Fibroblast of villous mesenchyme (primary cell): ENCODE measurements around the gene BANK1. TPM values are rescaled to one million over a fixed set of nuclear protein-coding genes. Genes with fewer than 3 reads are reported as not detected.

ENCODE experiments used
- DNase-seq: peaks from one replicate; pipeline ENCODE4 v3.0.0-alpha.2; 2010; ENCODE audit warnings: low read depth
- H3K4me3 ChIP-seq: 2 replicates; pipeline ENCODE4 v1.5.1; 2011; ENCODE audit warnings: low read depth, mild to moderate bottlenecking, low read length
- total RNA-seq: library from RNA; depleted of rRNA; stranded (reverse); fragments of >200 nt; gene quantifications from 2 replicates; pipeline ENCODE4 v1.2.3, GENCODE V29; 2012
- TF ChIP-seq, protein P1 (sequence below): IDR thresholded peaks from 2 replicates; pipeline ENCODE4 v1.5.1; 2012; ENCODE audit warnings: low read depth, mild to moderate bottlenecking, low read length; ENCODE audit not compliant: insufficient read depth

Gene BANK1, protein sequence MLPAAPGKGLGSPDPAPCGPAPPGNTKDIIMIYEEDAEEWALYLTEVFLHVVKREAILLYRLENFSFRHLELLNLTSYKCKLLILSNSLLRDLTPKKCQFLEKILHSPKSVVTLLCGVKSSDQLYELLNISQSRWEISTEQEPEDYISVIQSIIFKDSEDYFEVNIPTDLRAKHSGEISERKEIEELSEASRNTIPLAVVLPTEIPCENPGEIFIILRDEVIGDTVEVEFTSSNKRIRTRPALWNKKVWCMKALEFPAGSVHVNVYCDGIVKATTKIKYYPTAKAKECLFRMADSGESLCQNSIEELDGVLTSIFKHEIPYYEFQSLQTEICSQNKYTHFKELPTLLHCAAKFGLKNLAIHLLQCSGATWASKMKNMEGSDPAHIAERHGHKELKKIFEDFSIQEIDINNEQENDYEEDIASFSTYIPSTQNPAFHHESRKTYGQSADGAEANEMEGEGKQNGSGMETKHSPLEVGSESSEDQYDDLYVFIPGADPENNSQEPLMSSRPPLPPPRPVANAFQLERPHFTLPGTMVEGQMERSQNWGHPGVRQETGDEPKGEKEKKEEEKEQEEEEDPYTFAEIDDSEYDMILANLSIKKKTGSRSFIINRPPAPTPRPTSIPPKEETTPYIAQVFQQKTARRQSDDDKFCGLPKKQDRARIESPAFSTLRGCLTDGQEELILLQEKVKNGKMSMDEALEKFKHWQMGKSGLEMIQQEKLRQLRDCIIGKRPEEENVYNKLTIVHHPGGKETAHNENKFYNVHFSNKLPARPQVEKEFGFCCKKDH
- total RNA-seq = 0.32 and 0.86 TPM in 2 replicates

DNA sequence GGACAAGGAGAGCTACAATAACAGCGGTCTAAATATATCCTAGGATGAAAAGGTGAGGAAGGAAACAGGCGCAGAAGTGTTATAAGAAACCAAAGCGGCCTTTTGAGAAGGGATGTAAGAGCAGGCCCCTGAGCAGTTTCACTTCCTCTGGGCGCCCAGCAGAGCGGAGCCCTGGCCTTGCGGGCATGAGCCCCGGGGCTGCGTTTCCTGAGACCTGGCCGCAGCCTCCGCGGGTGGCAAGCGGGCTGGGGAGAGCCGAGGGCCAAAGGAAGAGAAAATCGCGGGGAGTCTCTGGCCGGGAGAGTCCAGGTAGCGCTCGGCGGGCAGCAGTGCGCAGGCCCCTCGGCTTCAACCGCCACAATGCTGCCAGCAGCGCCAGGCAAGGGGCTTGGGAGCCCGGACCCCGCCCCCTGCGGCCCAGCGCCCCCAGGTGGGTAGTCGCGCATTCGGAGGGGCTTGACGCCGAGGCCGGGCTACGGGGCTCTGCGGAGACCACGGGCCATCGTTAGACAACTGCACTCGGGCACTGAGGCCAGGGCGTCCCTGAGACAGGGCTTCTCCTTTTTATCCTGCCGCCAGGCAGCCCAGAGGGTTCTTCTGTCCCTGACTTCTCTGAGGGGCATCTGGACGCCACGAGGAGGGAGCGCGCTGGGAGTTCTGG lies at the start of gene BANK1:
Gene BANK1 (plus strand): TSS at position 210 of the 661 bp plus-strand sequence. CDS start 151 bp downstream, at position 361.
- no peak for DNase-seq
- H3K4me3 ChIP-seq = peak within 1 kb of the TSS; percentile 50
- TF ChIP-seq, protein P1, sequence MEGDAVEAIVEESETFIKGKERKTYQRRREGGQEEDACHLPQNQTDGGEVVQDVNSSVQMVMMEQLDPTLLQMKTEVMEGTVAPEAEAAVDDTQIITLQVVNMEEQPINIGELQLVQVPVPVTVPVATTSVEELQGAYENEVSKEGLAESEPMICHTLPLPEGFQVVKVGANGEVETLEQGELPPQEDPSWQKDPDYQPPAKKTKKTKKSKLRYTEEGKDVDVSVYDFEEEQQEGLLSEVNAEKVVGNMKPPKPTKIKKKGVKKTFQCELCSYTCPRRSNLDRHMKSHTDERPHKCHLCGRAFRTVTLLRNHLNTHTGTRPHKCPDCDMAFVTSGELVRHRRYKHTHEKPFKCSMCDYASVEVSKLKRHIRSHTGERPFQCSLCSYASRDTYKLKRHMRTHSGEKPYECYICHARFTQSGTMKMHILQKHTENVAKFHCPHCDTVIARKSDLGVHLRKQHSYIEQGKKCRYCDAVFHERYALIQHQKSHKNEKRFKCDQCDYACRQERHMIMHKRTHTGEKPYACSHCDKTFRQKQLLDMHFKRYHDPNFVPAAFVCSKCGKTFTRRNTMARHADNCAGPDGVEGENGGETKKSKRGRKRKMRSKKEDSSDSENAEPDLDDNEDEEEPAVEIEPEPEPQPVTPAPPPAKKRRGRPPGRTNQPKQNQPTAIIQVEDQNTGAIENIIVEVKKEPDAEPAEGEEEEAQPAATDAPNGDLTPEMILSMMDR = no peak

DNA sequence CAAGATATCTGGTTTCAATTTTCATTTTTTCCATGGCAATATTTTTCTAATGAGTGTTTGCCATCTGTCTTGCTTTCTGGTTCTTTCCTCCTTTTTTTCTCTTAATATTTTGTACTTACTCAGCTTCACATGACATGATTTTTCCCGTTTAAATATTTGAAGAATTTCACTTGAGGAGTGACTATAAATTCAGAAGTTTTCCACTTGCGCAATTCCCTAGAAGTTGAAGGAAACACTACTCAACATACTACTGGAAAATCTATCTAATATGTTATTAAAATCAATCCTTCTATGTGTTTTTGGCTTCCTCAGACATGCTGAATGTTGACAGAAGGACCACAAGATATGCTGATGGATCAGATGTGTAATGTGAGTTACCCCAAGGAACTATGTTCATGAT lies 36.8 kb upstream of the BANK1 start:
- peak; percentile 68 for DNase-seq
- no peak overlapping the region for H3K4me3 ChIP-seq
- TF ChIP-seq, protein P1 = no peak

- H3K4me3 ChIP-seq = no peak overlapping the region
- TF ChIP-seq, protein P1 = no peak
- DNase-seq = no peak
Measured at GRCh38 chr4:101756181-101756580, 34.3 kb upstream of the BANK1 start.

DNA sequence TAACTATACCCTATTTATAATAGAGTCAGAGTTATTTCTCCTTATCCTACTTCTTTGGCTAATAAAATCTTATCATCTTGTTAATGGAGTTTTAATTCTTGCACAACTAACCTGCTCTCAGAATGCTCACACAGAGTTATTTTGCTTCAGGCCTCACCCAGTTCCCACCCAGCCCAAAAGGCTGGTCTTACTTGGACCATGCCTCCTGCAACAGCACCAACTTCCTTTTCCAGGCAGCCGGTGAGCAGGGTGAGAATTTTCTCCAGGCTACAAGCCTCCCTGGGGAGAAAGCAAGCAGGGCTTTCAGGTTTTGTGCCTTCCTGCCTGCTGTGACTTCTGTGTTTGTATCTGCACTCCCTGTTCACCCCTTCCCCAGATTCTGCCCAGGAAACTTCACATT lies 29.1 kb upstream of the BANK1 start:
- no peak overlapping the region for H3K4me3 ChIP-seq
- TF ChIP-seq, protein P1 = no peak
- DNase-seq = peak; percentile 6

- DNase-seq = peak; percentile 11
- H3K4me3 ChIP-seq = no peak overlapping the region
Measured at GRCh38 chr4:101762025-101762424, 28.5 kb upstream of the BANK1 start.

DNA sequence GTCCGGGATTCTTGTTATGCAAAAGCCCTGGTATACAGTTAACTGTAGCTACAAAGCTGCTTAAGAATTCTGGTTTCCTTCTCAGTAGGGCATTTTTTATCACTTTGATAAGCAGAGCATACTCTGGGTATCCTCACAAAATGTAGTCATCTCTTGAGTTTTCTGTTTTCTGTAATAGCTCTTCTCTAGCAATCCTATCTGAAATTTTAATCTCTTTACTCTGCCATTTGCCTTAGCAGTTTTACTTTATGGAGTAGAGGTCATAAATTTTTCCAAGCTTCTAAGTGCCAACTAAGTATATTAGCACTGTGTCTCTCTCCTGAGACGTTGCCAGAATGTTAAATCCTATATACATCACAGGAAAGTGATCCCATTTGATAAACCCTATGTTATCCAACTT lies 28.0 kb upstream of the BANK1 start:
- DNase-seq = peak; percentile 42
- H3K4me3 ChIP-seq = no peak overlapping the region
- TF ChIP-seq, protein P1 = no peak

More at GRCh38 chr4:101762025-101762424, 28.5 kb upstream of the BANK1 start:
- TF ChIP-seq, protein P1 = no peak
